K562 (cell line): ENCODE results near the gene DAZAP1. TPM values are rescaled to one million over a fixed set of nuclear protein-coding genes. Genes with fewer than 3 reads are reported as not detected.
A peak's percentile ranks its signal among the peaks of the same experiment; 100 is the strongest.

Source experiments
- C11orf30 ChIP-seq: fragments of 450-650 bp; IDR thresholded peaks from 2 replicates; pipeline ENCODE4 v1.6.1; 2016; ENCODE audit warnings: low read depth, mild to moderate bottlenecking
- E4F1 ChIP-seq: fragments of 250-450 bp; sonication (Bioruptor Pico); IDR thresholded peaks from 2 replicates; pipeline ENCODE4 v1.5.0; 2021; ENCODE audit warnings: mild to moderate bottlenecking, borderline replicate concordance
- ELF2 ChIP-seq: fragments of 250-450 bp; sonication (Bioruptor Pico); IDR thresholded peaks from 2 replicates; pipeline ENCODE4 v1.5.0; 2021; ENCODE audit warnings: mild to moderate bottlenecking
- GABPB1 ChIP-seq: sonication (generic); formaldehyde crosslinking; IDR thresholded peaks from 2 replicates; pipeline ENCODE4 v1.8.0; 2022; ENCODE audit warnings: mild to moderate bottlenecking, missing genetic modification reagents
- MBD2 ChIP-seq: sonication (generic); IDR thresholded peaks from 2 replicates; pipeline ENCODE4 v1.6.1; 2016; ENCODE audit warnings: low read depth, borderline replicate concordance
- POLR2G ChIP-seq: fragments of 200-400 bp; formaldehyde crosslinking; IDR thresholded peaks from 2 replicates; pipeline ENCODE4 v1.6.1; 2017; ENCODE audit warnings: low read depth, mild to moderate bottlenecking, antibody characterized with exemption, low read length, moderate library complexity
- PRMT5 ChIP-seq: sonication (generic); formaldehyde crosslinking; IDR thresholded peaks from 2 replicates; pipeline ENCODE4 v1.5.0; 2020; ENCODE audit warnings: missing genetic modification reagents
- TARDBP ChIP-seq: fragments of 450-650 bp; IDR thresholded peaks from 2 replicates; pipeline ENCODE4 v1.6.1; 2016
- THRA ChIP-seq: fragments of 450-650 bp; IDR thresholded peaks from 2 replicates; pipeline ENCODE4 v1.6.1; 2017; ENCODE audit warnings: mild to moderate bottlenecking, moderate library complexity
- ZNF354B ChIP-seq: fragments of 250-450 bp; sonication (Bioruptor Pico); IDR thresholded peaks from 2 replicates; pipeline ENCODE4 v1.4.0; 2020
- ZNF408 ChIP-seq: fragments of 250-450 bp; sonication (Bioruptor Pico); IDR thresholded peaks from 2 replicates; pipeline ENCODE4 v1.4.0; 2020; ENCODE audit warnings: low read depth, mild to moderate bottlenecking, moderate library complexity
- ZNF740 ChIP-seq, 3 experiments: fragments of 200-800 bp in 1 of 3; sonication (Bioruptor generic) in 1 of 3; sonication (generic) in 1 of 3; formaldehyde crosslinking in 1 of 3; IDR thresholded peaks; 2 replicates each; pipeline versions ENCODE4 v1.6.1 to v1.8.0; 2016 to 2022; ENCODE audit warnings: mild to moderate bottlenecking in 2 of 3, missing compliant biosample characterization in 2 of 3, missing genetic modification characterization in 2 of 3, missing genetic modification reagents in 1 of 3
- polyA plus RNA-seq, 8 experiments: library from polyadenylated mRNA; depleted of rRNA in 4 of 8; stranded (reverse) in 5 of 8; unstranded in 3 of 8; fragments of >200 nt; fragmentation: Nextera tagmentation in 2 of 8; fragmentation: Illumina TruSeq in 1 of 8; extraction: Ambion mirVana in 2 of 8; extraction: Trizol in 1 of 8; gene quantifications; 2 replicates each; pipeline versions ENCODE4 v1.2.1 to v1.2.3, GENCODE V29; 2011 to 2014; ENCODE audit warnings: inconsistent platforms in 1 of 8, missing spikeins in 1 of 8
- total RNA-seq, 7 experiments: library from RNA; depleted of rRNA in 6 of 7; stranded (reverse); fragments of >200 nt in 6 of 7; fragmentation: Illumina TruSeq in 2 of 7; extraction: Trizol in 2 of 7; gene quantifications; 2 replicates each; pipeline versions ENCODE4 v1.2.1 to v1.2.3, GENCODE V29; 2011 to 2021; ENCODE audit warnings: low replicate concordance in 1 of 7

The DAZAP1 gene
- total and polyA plus RNA-seq, 9 of the 15 experiments (the other 6 are each of a cell fraction or from before 2014, with no cell fraction given), result 10.8 to 289 (median 142) TPM

- no peak for TF ChIP-seq TARDBP
- peak; percentile 60; the same call in 1 of the 2 replicates for TF ChIP-seq ZNF740 (CRISPR knock-in tag; IDR thresholded peaks at IDR 0.05)
- TF ChIP-seq ZNF740 (tag; IDR thresholded peaks at IDR 0.05), result no peak
- TF ChIP-seq THRA, result no peak
- no peak for TF ChIP-seq ELF2 (CRISPR knock-in tag)
- no peak for TF ChIP-seq ZNF354B (CRISPR knock-in tag)
- no peak for TF ChIP-seq PRMT5 (CRISPR knock-in tag)
- TF ChIP-seq C11orf30, result no peak
- TF ChIP-seq GABPB1 (CRISPR knock-in tag), result peak; percentile 48; the same call in 1 of the 2 replicates
- no peak for TF ChIP-seq ZNF408 (CRISPR knock-in tag)
- no peak for TF ChIP-seq E4F1 (CRISPR knock-in tag)
- TF ChIP-seq MBD2, result no peak
- peak; percentile 61; the same call in 1 of the 2 replicates for TF ChIP-seq POLR2G
Measured at GRCh38 chr19:1433119-1434039, 26.0 kb downstream of the DAZAP1 start (continued).
